SU-DHL-6 (cell line): ENCODE results near the gene LALBA.

Experiments
- EZH2phosphoT487 ChIP-seq: fragments of 200-600 bp; sonication (generic), shearing (Covaris generic); conservative IDR thresholded peaks from 2 replicates; pipeline ENCODE4 v1.6.1; 2018; ENCODE audit warnings: mild to moderate bottlenecking, antibody characterized with exemption, low read length, moderate library complexity, mixed read lengths
- TF ChIP-seq, protein P1 (sequence below): fragments of 200-600 bp; sonication (generic); IDR thresholded peaks from one replicate; pipeline ENCODE4 v1.5.1; 2017; ENCODE audit warnings: antibody characterized with exemption, mild to moderate bottlenecking, low read length, moderate library complexity; ENCODE audit not compliant: insufficient read depth, poor library complexity, severe bottlenecking

DNA sequence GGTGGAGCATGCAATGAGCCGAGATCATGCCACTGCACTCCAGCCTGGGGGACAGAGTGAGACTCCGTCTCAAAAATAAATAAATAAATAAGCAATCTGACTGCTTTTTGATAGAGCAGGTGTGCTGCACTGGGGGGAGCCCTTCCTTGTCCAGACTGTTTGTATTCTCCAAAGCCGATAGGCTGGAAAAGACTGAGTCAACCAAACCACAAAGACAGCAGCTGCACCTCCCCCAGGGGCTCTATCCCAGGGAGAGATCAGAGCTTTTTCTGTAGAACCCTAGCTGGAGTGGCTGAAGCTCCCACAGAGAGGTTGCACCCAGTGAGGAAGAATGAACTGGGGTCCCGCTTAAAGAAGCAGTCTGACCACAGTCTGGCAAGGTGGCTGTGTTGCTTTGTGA lies 45.8 kb upstream of the LALBA start:
- TF ChIP-seq, protein P1, sequence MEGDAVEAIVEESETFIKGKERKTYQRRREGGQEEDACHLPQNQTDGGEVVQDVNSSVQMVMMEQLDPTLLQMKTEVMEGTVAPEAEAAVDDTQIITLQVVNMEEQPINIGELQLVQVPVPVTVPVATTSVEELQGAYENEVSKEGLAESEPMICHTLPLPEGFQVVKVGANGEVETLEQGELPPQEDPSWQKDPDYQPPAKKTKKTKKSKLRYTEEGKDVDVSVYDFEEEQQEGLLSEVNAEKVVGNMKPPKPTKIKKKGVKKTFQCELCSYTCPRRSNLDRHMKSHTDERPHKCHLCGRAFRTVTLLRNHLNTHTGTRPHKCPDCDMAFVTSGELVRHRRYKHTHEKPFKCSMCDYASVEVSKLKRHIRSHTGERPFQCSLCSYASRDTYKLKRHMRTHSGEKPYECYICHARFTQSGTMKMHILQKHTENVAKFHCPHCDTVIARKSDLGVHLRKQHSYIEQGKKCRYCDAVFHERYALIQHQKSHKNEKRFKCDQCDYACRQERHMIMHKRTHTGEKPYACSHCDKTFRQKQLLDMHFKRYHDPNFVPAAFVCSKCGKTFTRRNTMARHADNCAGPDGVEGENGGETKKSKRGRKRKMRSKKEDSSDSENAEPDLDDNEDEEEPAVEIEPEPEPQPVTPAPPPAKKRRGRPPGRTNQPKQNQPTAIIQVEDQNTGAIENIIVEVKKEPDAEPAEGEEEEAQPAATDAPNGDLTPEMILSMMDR: no peak
- TF ChIP-seq EZH2phosphoT487: no peak
